GM06990 (cell line): Measurements from ENCODE around the gene MBD2.
A peak's percentile ranks its signal among the peaks of the same experiment; 100 is the strongest.

Experiments
- DNase-seq: peaks from one replicate; pipeline ENCODE4 v3.0.0-alpha.2; 2011; ENCODE audit not compliant: insufficient read length; ENCODE audit errors: extremely low read depth
- H3K27me3 ChIP-seq: replicated peaks from 2 replicates; pipeline ENCODE4 v1.6.0; 2011; ENCODE audit warnings: low read length; ENCODE audit not compliant: control insufficient read depth, insufficient read depth
- H3K36me3 ChIP-seq: 2 replicates; pipeline ENCODE4 v1.5.1; 2011; ENCODE audit warnings: low read length; ENCODE audit not compliant: control insufficient read depth, insufficient read depth
- H3K4me3 ChIP-seq: replicated peaks from 2 replicates; pipeline ENCODE4 v1.5.1; 2011; ENCODE audit warnings: low read depth, mild to moderate bottlenecking, control low read depth, low read length
- TF ChIP-seq, protein P1 (sequence below): IDR thresholded peaks from 2 replicates; pipeline ENCODE4 v1.5.1; 2011; ENCODE audit warnings: low read length, control low read depth, mild to moderate bottlenecking, inconsistent platforms; ENCODE audit not compliant: insufficient read depth, poor library complexity, severe bottlenecking

MBD2 gene

DNA sequence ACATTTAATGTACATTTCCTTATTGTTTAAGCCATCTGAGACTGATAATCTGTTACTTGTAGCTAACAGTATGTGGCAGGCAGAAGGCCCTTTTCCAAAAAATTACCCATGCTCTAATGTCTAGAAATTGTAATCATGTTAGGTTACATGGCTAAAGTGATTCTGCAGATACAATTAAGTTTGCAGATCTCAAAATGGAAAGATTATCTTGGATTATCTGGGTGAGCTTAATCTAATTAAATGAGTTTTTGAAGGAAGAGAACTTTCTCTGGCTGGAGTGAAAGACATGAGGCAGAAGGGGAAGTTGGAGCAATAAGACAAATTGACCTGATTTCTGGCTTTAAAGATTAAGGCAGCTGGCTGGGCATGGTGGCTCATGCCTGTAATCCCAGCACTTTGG is 76.3 kb downstream of the MBD2 start:
- Histone ChIP-seq H3K36me3 (peaks cover 2% of the 10 kb centered on the region), H3K27me3 (no peaks in the 10 kb centered on the region), H3K4me3 (no peak overlapping the region)
- TF ChIP-seq, protein P1, sequence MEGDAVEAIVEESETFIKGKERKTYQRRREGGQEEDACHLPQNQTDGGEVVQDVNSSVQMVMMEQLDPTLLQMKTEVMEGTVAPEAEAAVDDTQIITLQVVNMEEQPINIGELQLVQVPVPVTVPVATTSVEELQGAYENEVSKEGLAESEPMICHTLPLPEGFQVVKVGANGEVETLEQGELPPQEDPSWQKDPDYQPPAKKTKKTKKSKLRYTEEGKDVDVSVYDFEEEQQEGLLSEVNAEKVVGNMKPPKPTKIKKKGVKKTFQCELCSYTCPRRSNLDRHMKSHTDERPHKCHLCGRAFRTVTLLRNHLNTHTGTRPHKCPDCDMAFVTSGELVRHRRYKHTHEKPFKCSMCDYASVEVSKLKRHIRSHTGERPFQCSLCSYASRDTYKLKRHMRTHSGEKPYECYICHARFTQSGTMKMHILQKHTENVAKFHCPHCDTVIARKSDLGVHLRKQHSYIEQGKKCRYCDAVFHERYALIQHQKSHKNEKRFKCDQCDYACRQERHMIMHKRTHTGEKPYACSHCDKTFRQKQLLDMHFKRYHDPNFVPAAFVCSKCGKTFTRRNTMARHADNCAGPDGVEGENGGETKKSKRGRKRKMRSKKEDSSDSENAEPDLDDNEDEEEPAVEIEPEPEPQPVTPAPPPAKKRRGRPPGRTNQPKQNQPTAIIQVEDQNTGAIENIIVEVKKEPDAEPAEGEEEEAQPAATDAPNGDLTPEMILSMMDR: no peak
- no peak for DNase-seq

DNA sequence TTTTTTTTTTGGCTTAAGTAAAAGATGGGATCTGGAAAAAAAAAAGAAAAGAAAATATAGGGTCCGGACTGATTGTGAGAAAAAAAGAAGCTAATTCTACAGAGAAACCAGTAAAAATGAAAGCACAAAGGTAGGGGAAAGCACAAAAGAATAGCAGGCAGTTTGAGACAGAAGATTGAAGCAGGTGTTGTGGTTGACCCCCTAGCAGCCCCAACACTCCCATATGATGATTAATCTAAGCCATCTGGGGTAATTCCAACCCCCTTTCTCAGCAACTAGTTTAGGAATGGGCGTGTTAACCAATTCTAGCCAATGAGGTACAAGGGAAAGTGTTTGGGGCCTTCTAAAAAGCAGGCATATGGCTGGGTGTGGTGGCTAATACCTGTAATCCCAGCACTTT is 77.0 kb downstream of the MBD2 start:
- Histone ChIP-seq H3K36me3 (no peaks in the 10 kb centered on the region; the same call in none of the 2 replicates), H3K4me3 (no peak overlapping the region), H3K27me3 (no peaks in the 10 kb centered on the region)
- TF ChIP-seq, protein P1: no peak
- DNase-seq: peak; percentile 62

DNA sequence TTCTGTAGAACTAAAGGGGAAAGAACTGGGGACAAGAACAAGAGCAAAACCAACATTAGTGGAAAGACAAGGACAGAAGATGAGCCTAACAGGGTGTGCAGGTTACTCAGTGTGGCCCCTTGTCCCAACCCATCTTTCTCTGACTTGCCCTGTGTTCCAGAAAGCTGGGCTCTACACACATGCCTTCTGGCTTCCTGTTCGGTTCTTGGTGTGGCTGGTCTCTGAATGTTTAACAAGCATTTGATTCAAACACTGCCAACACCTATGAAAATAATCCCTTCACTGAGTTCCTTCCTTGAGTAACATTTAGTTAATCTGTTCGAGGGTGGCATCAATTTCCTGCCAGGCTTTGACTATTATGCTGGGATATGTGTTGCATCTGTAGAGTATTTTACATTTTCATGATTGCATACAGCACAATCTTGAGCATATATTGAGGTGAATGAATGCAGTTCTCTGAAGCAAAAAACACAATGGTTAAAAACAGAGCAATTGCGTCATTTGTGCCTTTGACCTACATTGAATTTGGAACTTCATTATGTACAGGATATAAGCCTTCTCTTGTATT is 83.3 kb downstream of the MBD2 start:
- Histone ChIP-seq H3K27me3 (no peaks in the 10 kb centered on the region), H3K36me3 (no peaks in the 10 kb centered on the region; the same call in 1 of the 2 replicates), H3K4me3 (no peak overlapping the region)
- TF ChIP-seq, protein P1: no peak
- no peak for DNase-seq

DNA sequence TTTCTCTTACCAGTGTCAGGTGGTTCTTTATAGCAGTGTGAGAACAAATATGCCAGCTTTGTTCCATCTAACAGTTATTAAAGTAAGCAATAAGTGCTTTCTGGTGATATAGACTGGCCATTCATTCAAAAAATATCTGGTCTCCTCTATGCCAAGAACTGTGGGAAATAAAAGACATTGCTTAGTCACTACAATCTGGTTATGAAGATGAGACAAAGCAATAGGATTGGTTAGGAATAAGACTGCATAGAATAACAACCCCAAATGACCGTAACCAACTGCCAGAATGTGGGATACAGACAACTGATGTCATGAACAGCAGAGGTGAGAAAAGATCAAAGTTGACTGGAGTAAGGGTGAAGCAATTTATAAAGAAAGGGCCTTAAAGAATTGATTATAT is 83.8 kb downstream of the MBD2 start:
- no peaks in the 10 kb centered on the region; the same call in 1 of the 2 replicates for H3K36me3 ChIP-seq
- TF ChIP-seq, protein P1: no peak
- no peak overlapping the region for H3K4me3 ChIP-seq
- H3K27me3 ChIP-seq: no peaks in the 10 kb centered on the region
- DNase-seq: no peak

DNA sequence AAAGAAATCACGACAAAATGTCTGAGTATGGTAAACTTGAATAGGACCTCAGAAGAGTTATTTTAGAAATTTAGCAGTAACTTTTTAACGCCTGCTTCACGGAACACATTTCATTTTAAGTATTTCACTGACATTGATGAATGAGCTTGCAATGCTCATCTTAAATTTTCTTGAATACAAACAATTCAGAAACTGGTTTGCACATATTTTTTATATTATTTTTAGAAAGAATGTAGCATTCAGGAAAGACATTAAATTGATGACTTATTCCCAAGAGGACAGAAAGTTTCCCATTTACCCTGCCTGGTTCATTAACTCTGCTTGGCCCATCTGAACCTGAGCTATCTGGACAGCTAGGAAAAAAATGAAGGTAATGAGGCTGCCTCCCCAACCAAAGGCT is 89.3 kb downstream of the MBD2 start:
- H3K27me3 ChIP-seq: no peaks in the 10 kb centered on the region
- DNase-seq: no peak
- no peaks in the 10 kb centered on the region for H3K36me3 ChIP-seq
- TF ChIP-seq, protein P1: no peak
- H3K4me3 ChIP-seq: no peak overlapping the region

DNA sequence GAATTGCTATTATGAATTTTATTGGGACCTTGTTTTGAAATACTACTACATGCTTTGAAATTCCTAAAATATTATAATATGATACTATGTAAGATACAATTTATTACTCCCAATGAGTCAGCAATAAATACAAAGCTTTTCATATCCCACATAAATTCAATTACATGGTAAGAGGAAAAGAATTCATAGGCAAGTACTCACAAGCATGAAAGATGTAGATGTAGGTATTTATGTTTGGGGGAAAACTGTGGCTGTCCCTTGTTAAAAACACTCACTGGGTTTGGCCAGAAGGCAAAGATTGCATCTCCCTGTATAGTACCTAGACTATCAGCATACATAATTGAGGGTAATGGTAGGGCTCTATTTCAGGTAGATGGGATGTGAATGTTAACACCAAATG is 90.4 kb downstream of the MBD2 start:
- H3K36me3 ChIP-seq: no peaks in the 10 kb centered on the region
- no peak for DNase-seq
- H3K4me3 ChIP-seq: no peak overlapping the region
- H3K27me3 ChIP-seq: no peaks in the 10 kb centered on the region
- TF ChIP-seq, protein P1: no peak
